HG02973 (cell line): ENCODE measurements around the gene PSG6.
"Not testable (repeated sequence)": the region's sequence is repeated elsewhere in the genome, so short reads cannot be mapped to it uniquely, and the experiment has no call there.

ENCODE experiments used
- ATAC-seq: cut with Tn5 transposase; IDR thresholded peaks from one replicate; pipeline ENCODE4 v1.9.1; 2021; ENCODE audit warnings: moderate library complexity; ENCODE audit not compliant: unreplicated experiment

The PSG6 gene

GRCh38 chr19:42917634-42918033, at the start of gene PSG6:
TSS of gene PSG6 (minus strand) at chr19:42917894. CDS start at chr19:42917792, 102 bp downstream.
- ATAC-seq = not testable (repeated sequence)

- no peak for ATAC-seq
Observed at GRCh38 chr19:42965176-42965575, 47.5 kb upstream of the PSG6 start.

GRCh38 chr19:42961119-42961518, 43.4 kb upstream of the PSG6 start:
- no peak for ATAC-seq

GRCh38 chr19:42952126-42952525, 34.4 kb upstream of the PSG6 start:
- not testable (repeated sequence) for ATAC-seq

GRCh38 chr19:42951476-42951875, 33.8 kb upstream of the PSG6 start:
- not testable (repeated sequence) for ATAC-seq

- no peak for ATAC-seq
Observed at GRCh38 chr19:42942187-42942789, 24.6 kb upstream of the PSG6 start.

- ATAC-seq = not testable (repeated sequence)
Observed at GRCh38 chr19:42937107-42937506, 19.4 kb upstream of the PSG6 start, which contains the start of gene PSG7. TSS of gene PSG7 (minus strand) at chr19:42937207. CDS start at chr19:42937076, 131 bp downstream.

GRCh38 chr19:42934726-42935125, 17.0 kb upstream of the PSG6 start:
- ATAC-seq = not testable (repeated sequence)

- ATAC-seq = not testable (repeated sequence)
Observed at GRCh38 chr19:42934183-42934582, 16.5 kb upstream of the PSG6 start.

GRCh38 chr19:42933412-42933811, 15.7 kb upstream of the PSG6 start:
- not testable (repeated sequence) for ATAC-seq

GRCh38 chr19:42932485-42933101, 14.9 kb upstream of the PSG6 start:
- not testable (repeated sequence) for ATAC-seq

GRCh38 chr19:42930214-42930613, 12.5 kb upstream of the PSG6 start:
- ATAC-seq = not testable (repeated sequence)

GRCh38 chr19:42928896-42929295, 11.2 kb upstream of the PSG6 start:
- ATAC-seq = no peak

GRCh38 chr19:42926781-42927180, 9.1 kb upstream of the PSG6 start:
- ATAC-seq = no peak

- not testable (repeated sequence) for ATAC-seq
Observed at GRCh38 chr19:42923106-42923505, 5.4 kb upstream of the PSG6 start.

- ATAC-seq = not testable (repeated sequence)
Observed at GRCh38 chr19:42920971-42921370, 3.3 kb upstream of the PSG6 start.

- no peak for ATAC-seq
Observed at GRCh38 chr19:42919757-42920079, 2.0 kb upstream of the PSG6 start.

- ATAC-seq = not testable (repeated sequence)
Observed at GRCh38 chr19:42919070-42919756, 1.5 kb upstream of the PSG6 start.

GRCh38 chr19:42918377-42919069, 829 bp upstream of the PSG6 start:
- ATAC-seq = not testable (repeated sequence)

- not testable (repeated sequence) for ATAC-seq
Observed at GRCh38 chr19:42916931-42917330, 763 bp downstream of the PSG6 start.

- not testable (repeated sequence) for ATAC-seq
Observed at GRCh38 chr19:42913516-42913915, 4.2 kb downstream of the PSG6 start.
